ENCODE measurements around the gene ST6GALNAC2.
"Not testable (repeated sequence)": the region's sequence is repeated elsewhere in the genome, so short reads cannot be mapped to it uniquely, and the experiment has no call there.

Gene ST6GALNAC2

GRCh38 chr17:76530095-76530723 is 55.5 kb downstream of the ST6GALNAC2 start:
- DNase-seq (ENCODE audit: low read depth in 3 of 3, low spot score in 1 of 3), result no peak

GRCh38 chr17:76529224-76530094 is 56.2 kb downstream of the ST6GALNAC2 start:
- no peak for DNase-seq (ENCODE audit: low read depth in 3 of 3, low spot score in 1 of 3)

GRCh38 chr17:76528528-76529223 is 57.0 kb downstream of the ST6GALNAC2 start:
- no peak for DNase-seq (ENCODE audit: low read depth in 3 of 3, low spot score in 1 of 3)

GRCh38 chr17:76528156-76528527 is 57.5 kb downstream of the ST6GALNAC2 start:
- no peak for DNase-seq (ENCODE audit: low read depth in 3 of 3, low spot score in 1 of 3)

- no peak for DNase-seq (ENCODE audit: low read depth in 3 of 3, low spot score in 1 of 3)
Measured at GRCh38 chr17:76527430-76528111, 58.1 kb downstream of the ST6GALNAC2 start.

GRCh38 chr17:76527016-76527415 is 58.6 kb downstream of the ST6GALNAC2 start:
- not testable (repeated sequence) for DNase-seq (ENCODE audit: low read depth in 3 of 3, low spot score in 1 of 3)

GRCh38 chr17:76525513-76525833 is 60.2 kb downstream of the ST6GALNAC2 start:
- DNase-seq (ENCODE audit: low read depth in 3 of 3, low spot score in 1 of 3), result not testable (repeated sequence)

- DNase-seq (ENCODE audit: low read depth in 3 of 3, low spot score in 1 of 3), result no peak
Measured at GRCh38 chr17:76524598-76525512, 60.8 kb downstream of the ST6GALNAC2 start.

- DNase-seq (ENCODE audit: low read depth in 3 of 3, low spot score in 1 of 3), result peak; percentile 57 to 84 (median 64)
Measured at GRCh38 chr17:76523084-76524037, 62.3 kb downstream of the ST6GALNAC2 start.

- DNase-seq (ENCODE audit: low read depth in 3 of 3, low spot score in 1 of 3), result not testable (repeated sequence)
Measured at GRCh38 chr17:76521683-76522082, 64.0 kb downstream of the ST6GALNAC2 start.

- DNase-seq (ENCODE audit: low read depth in 3 of 3, low spot score in 1 of 3), result no peak
Measured at GRCh38 chr17:76521262-76521661, 64.4 kb downstream of the ST6GALNAC2 start.

- DNase-seq (ENCODE audit: low read depth in 3 of 3, low spot score in 1 of 3), result no peak
Measured at GRCh38 chr17:76519048-76519966, 66.4 kb downstream of the ST6GALNAC2 start.

- no peak for DNase-seq (ENCODE audit: low read depth in 3 of 3, low spot score in 1 of 3)
Measured at GRCh38 chr17:76517638-76518038, 68.0 kb downstream of the ST6GALNAC2 start.

Measured in stimulated activated CD4-positive, alpha-beta T cell treated with anti-CD3 and anti-CD28 coated beads, TNF-alpha, amount 100 ng/mL, for 1 hour (primary cell).